ENCODE data around the gene RSL1D1.

DNA sequence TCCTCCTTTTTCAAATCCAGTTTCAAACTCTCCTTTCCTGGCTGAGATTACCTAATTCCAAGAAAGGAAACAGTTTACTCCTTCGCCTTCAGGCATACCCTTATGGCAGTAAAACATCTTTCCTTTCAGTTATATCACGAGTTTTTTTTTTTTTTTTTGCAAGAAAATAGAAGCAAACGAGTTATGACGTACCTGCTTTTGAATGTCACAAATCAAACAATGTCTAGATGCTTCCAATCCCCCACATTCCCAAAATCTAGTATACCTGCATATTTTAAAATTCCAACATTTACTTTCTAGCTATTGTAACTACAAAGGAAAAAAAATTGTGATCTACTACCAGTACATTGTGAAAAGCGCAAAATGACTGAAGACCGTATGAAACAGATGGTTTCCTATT, 35.5 kb upstream of the RSL1D1 start:
- TF ChIP-seq, protein P1, sequence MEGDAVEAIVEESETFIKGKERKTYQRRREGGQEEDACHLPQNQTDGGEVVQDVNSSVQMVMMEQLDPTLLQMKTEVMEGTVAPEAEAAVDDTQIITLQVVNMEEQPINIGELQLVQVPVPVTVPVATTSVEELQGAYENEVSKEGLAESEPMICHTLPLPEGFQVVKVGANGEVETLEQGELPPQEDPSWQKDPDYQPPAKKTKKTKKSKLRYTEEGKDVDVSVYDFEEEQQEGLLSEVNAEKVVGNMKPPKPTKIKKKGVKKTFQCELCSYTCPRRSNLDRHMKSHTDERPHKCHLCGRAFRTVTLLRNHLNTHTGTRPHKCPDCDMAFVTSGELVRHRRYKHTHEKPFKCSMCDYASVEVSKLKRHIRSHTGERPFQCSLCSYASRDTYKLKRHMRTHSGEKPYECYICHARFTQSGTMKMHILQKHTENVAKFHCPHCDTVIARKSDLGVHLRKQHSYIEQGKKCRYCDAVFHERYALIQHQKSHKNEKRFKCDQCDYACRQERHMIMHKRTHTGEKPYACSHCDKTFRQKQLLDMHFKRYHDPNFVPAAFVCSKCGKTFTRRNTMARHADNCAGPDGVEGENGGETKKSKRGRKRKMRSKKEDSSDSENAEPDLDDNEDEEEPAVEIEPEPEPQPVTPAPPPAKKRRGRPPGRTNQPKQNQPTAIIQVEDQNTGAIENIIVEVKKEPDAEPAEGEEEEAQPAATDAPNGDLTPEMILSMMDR (IDR thresholded peaks at IDR 0.05) = no peak
- TF ChIP-seq POLR2AphosphoS5 (IDR thresholded peaks at IDR 0.05; ENCODE audit: low read depth, low read length) = no peak
- TF ChIP-seq, protein P2, sequence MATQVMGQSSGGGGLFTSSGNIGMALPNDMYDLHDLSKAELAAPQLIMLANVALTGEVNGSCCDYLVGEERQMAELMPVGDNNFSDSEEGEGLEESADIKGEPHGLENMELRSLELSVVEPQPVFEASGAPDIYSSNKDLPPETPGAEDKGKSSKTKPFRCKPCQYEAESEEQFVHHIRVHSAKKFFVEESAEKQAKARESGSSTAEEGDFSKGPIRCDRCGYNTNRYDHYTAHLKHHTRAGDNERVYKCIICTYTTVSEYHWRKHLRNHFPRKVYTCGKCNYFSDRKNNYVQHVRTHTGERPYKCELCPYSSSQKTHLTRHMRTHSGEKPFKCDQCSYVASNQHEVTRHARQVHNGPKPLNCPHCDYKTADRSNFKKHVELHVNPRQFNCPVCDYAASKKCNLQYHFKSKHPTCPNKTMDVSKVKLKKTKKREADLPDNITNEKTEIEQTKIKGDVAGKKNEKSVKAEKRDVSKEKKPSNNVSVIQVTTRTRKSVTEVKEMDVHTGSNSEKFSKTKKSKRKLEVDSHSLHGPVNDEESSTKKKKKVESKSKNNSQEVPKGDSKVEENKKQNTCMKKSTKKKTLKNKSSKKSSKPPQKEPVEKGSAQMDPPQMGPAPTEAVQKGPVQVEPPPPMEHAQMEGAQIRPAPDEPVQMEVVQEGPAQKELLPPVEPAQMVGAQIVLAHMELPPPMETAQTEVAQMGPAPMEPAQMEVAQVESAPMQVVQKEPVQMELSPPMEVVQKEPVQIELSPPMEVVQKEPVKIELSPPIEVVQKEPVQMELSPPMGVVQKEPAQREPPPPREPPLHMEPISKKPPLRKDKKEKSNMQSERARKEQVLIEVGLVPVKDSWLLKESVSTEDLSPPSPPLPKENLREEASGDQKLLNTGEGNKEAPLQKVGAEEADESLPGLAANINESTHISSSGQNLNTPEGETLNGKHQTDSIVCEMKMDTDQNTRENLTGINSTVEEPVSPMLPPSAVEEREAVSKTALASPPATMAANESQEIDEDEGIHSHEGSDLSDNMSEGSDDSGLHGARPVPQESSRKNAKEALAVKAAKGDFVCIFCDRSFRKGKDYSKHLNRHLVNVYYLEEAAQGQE (IDR thresholded peaks at IDR 0.05; ENCODE audit: insufficient read depth in 1 of 2, low read depth in 2 of 2, low read length in 1 of 2) = no peak
